Esophagus muscularis mucosa (tissue), 4 donors: ENCODE data around the gene AKAP11. TPM values are rescaled to one million over a fixed set of nuclear protein-coding genes. Genes with fewer than 3 reads are reported as not detected.

Source experiments
- DNase-seq: peaks from one replicate; pipeline ENCODE4 v3.0.0-alpha.2; 2017; ENCODE audit errors: extremely low spot score
- H3K27ac ChIP-seq, 4 donors: fragments of 200-600 bp; sonication (generic); replicated peaks in 1 of 4; 1 replicate in 3 of 4; 2 replicates in 1 of 4; pipeline ENCODE4 v1.5.1; 2016 to 2019; ENCODE audit warnings: mild to moderate bottlenecking in 1 of 4
- H3K27me3 ChIP-seq, 4 donors: fragments of 200-600 bp; sonication (generic); one replicate each; pipeline versions ENCODE4 v1.5.1 to v1.6.0; 2016 to 2019
- H3K36me3 ChIP-seq, 4 donors: fragments of 200-600 bp; sonication (generic); one replicate each; pipeline ENCODE4 v1.5.1; 2016 to 2019
- H3K4me1 ChIP-seq, 4 donors: fragments of 200-600 bp; sonication (generic); one replicate each; pipeline ENCODE4 v1.5.1; 2016 to 2019
- H3K4me3 ChIP-seq, 4 donors: fragments of 200-600 bp; sonication (generic); 1 replicate in 2 of 4; 2 replicates in 2 of 4; pipeline ENCODE4 v1.5.1; 2016 to 2019; ENCODE audit warnings: mild to moderate bottlenecking in 4 of 4, moderate library complexity in 1 of 4
- H3K9me3 ChIP-seq, 4 donors: fragments of 200-600 bp; sonication (generic); 1 replicate in 3 of 4; 2 replicates in 1 of 4; pipeline ENCODE4 v1.5.1; 2016 to 2019
- CTCF ChIP-seq, 3 experiments: fragments of 200-600 bp in 2 of 3; fragments of 450-650 bp in 1 of 3; sonication (generic) in 2 of 3; IDR thresholded peaks; one replicate each; pipeline ENCODE4 v1.5.1; 2017 to 2019; ENCODE audit warnings: antibody characterized with exemption in 3 of 3, mild to moderate bottlenecking in 2 of 3, moderate library complexity in 1 of 3
- EP300 ChIP-seq: sonication (generic); formaldehyde crosslinking; IDR thresholded peaks from one replicate; pipeline ENCODE4 v1.6.1; 2017; ENCODE audit warnings: antibody characterized with exemption
- POLR2A ChIP-seq: fragments of 450-650 bp; IDR thresholded peaks from one replicate; pipeline ENCODE4 v1.6.1; 2017; ENCODE audit warnings: antibody characterized with exemption, moderate library complexity, mild to moderate bottlenecking, low read depth
- POLR2AphosphoS5 ChIP-seq, 2 donors: sonication (generic); formaldehyde crosslinking; IDR thresholded peaks; one replicate each; pipeline ENCODE4 v1.6.1; 2017; ENCODE audit warnings: antibody characterized with exemption in 2 of 2
- WGBS: methylation state at CpG from one replicate; pipeline ENCODE4 v1.1.5; 2018; 5-methylcytosine and 5-hydroxymethylcytosine counted together
- intact Hi-C: fragments of 100-400 bp; cut with DNase I; formaldehyde crosslinking; loops from one replicate; pipeline ENCODE4 v1.15.1; 2023
- total RNA-seq, 4 donors: library from RNA; depleted of rRNA; stranded (reverse); fragments of >200 nt; gene quantifications; one replicate each; pipeline versions ENCODE4 v1.1.0 to v1.2.1, GENCODE V29; 2016

The AKAP11 gene
- total RNA-seq, 4 donors from 2014 or later = 36.1 to 43.4 (median 39.6) TPM

- intact Hi-C loops = no loop called here
- Histone ChIP-seq H3K9me3 (no peaks in the 10 kb centered on the region), H3K4me3 (no peak overlapping the region), H3K4me1 (no peaks in the 10 kb centered on the region), H3K36me3 (no peaks in the 10 kb centered on the region), H3K27me3 (peaks cover 0 to 9% (median 0%) of the 10 kb centered on the region in 4 donors), H3K27ac (no peak overlapping the region)
- no peak for TF ChIP-seq EP300
- no peak for TF ChIP-seq CTCF (IDR thresholded peaks at IDR 0.05)
- 83% methylated on average over 8 of the region's 8 CpGs for WGBS
- no peak for DNase-seq
Observed at GRCh38 chr13:42260903-42261654, 10.9 kb upstream of the AKAP11 start.

- Histone ChIP-seq H3K4me1 (peaks cover 0 to 9% (median 7%) of the 10 kb centered on the region in 4 donors), H3K27ac (no peak overlapping the region), H3K36me3 (no peaks in the 10 kb centered on the region), H3K27me3 (peaks cover 0 to 9% (median 2%) of the 10 kb centered on the region in 4 donors), H3K9me3 (no peaks in the 10 kb centered on the region), H3K4me3 (no peak overlapping the region)
- DNase-seq = no peak
- TF ChIP-seq CTCF (IDR thresholded peaks at IDR 0.05) (no peak), POLR2AphosphoS5 (IDR thresholded peaks at IDR 0.05) (no peak), EP300 (no peak), POLR2A (no peak)
- intact Hi-C loops = no loop called here
- 41% methylated on average over 3 of the region's 3 CpGs for WGBS
Observed at GRCh38 chr13:42266473-42266872, 5.5 kb upstream of the AKAP11 start.

GRCh38 chr13:42270160-42270856 is 1.6 kb upstream of the AKAP11 start:
- H3K36me3 ChIP-seq = no peaks in the 10 kb centered on the region
- intact Hi-C loops = no loop called here
- DNase-seq = no peak
- no peak overlapping the region for H3K4me3 ChIP-seq
- H3K27ac ChIP-seq = no peak overlapping the region
- peaks cover 7 to 30% (median 26%) of the 10 kb centered on the region in 4 donors for H3K4me1 ChIP-seq
- H3K27me3 ChIP-seq = peaks cover 0 to 4% (median 0%) of the 10 kb centered on the region in 4 donors
- H3K9me3 ChIP-seq = no peaks in the 10 kb centered on the region
- TF ChIP-seq CTCF (IDR thresholded peaks at IDR 0.05) (no peak), POLR2AphosphoS5 (IDR thresholded peaks at IDR 0.05) (no peak), POLR2A (no peak)
- 96% methylated on average over 6 of the region's 6 CpGs for WGBS

- H3K36me3 ChIP-seq = no peaks in the 10 kb centered on the region
- no peaks in the 10 kb centered on the region for H3K9me3 ChIP-seq
- peaks cover 0 to 4% (median 0%) of the 10 kb centered on the region in 4 donors for H3K27me3 ChIP-seq
- H3K27ac ChIP-seq = peak overlapping the region; percentile 89 to 97 (median 92)
- intact Hi-C loops = no loop called here
- H3K4me3 ChIP-seq = peak overlapping the region; percentile 90 to 98 (median 94)
- 82% methylated on average over 6 of the region's 6 CpGs for WGBS
- H3K4me1 ChIP-seq = peaks cover 7 to 30% (median 26%) of the 10 kb centered on the region in 4 donors
- no peak for DNase-seq
- TF ChIP-seq EP300 = no peak
- TF ChIP-seq POLR2A = no peak
- TF ChIP-seq CTCF (IDR thresholded peaks at IDR 0.05) = no peak
- TF ChIP-seq POLR2AphosphoS5 (IDR thresholded peaks at IDR 0.05) = no peak
Observed at GRCh38 chr13:42270857-42271215, 1.1 kb upstream of the AKAP11 start.
